Liver (tissue), 3 donors: ENCODE data around the gene XDH.

Source experiments
- FOXA1 ChIP-seq: IDR thresholded peaks from 2 replicates; pipeline ENCODE4 v1.6.1; 2016; ENCODE audit warnings: antibody characterized with exemption
- GABPA ChIP-seq, 2 donors: IDR thresholded peaks in 1 of 2; conservative IDR thresholded peaks in 1 of 2; 2 replicates each; pipeline ENCODE4 v1.6.1; 2016; ENCODE audit warnings: antibody characterized with exemption in 2 of 2, mild to moderate bottlenecking in 1 of 2, moderate library complexity in 1 of 2
- RXRA ChIP-seq, 2 donors: IDR thresholded peaks; 2 replicates each; pipeline ENCODE4 v1.6.1; 2017 to 2018; ENCODE audit warnings: antibody characterized with exemption in 2 of 2, mild to moderate bottlenecking in 1 of 2
- SP1 ChIP-seq: IDR thresholded peaks from 2 replicates; pipeline ENCODE4 v1.6.1; 2018; ENCODE audit warnings: antibody characterized with exemption, mild to moderate bottlenecking
- TAF1 ChIP-seq: conservative IDR thresholded peaks from 2 replicates; pipeline ENCODE4 v1.6.1; 2016; ENCODE audit warnings: antibody characterized with exemption, mild to moderate bottlenecking
- YY1 ChIP-seq: IDR thresholded peaks from 2 replicates; pipeline ENCODE4 v1.6.1; 2016; ENCODE audit warnings: antibody characterized with exemption, mild to moderate bottlenecking
- TF ChIP-seq, protein P1 (sequence below): fragments of 150-350 bp; IDR thresholded peaks from 2 replicates; pipeline ENCODE4 v1.5.1; 2017; ENCODE audit warnings: improper control_type of control experiment, low read depth, low read length; ENCODE audit not compliant: missing input control
- TF ChIP-seq, protein P2 (sequence below): IDR thresholded peaks from 2 replicates; pipeline ENCODE4 v1.6.1; 2016; ENCODE audit warnings: antibody characterized with exemption
- TF ChIP-seq, protein P3 (sequence below): IDR thresholded peaks from 2 replicates; pipeline ENCODE4 v1.6.1; 2016; ENCODE audit warnings: antibody characterized with exemption, mild to moderate bottlenecking
- TF ChIP-seq, protein P4 (sequence below): IDR thresholded peaks from 2 replicates; pipeline ENCODE4 v1.6.1; 2016; ENCODE audit warnings: antibody characterized with exemption
- donor health status: healthy.
- donor health status: healthy.

DNA sequence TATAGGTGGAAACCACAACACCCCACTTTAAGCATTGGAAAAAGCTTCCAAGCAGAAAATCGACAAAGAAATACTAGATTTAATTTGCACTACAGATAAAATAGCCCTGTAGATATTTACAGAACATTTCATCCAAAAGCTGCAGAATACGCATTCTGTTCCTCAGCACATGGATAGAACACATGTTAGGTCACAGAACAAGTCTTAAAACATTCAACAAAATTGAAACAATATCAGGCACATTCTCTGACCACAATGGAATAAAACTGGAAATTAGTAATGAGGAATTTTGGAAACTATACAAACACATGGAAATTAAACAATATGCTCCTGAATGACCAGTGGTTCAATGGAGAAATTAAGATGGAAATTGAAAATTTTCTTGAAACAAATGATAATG is 27.8 kb upstream of the XDH start:
- TF ChIP-seq, protein P1, sequence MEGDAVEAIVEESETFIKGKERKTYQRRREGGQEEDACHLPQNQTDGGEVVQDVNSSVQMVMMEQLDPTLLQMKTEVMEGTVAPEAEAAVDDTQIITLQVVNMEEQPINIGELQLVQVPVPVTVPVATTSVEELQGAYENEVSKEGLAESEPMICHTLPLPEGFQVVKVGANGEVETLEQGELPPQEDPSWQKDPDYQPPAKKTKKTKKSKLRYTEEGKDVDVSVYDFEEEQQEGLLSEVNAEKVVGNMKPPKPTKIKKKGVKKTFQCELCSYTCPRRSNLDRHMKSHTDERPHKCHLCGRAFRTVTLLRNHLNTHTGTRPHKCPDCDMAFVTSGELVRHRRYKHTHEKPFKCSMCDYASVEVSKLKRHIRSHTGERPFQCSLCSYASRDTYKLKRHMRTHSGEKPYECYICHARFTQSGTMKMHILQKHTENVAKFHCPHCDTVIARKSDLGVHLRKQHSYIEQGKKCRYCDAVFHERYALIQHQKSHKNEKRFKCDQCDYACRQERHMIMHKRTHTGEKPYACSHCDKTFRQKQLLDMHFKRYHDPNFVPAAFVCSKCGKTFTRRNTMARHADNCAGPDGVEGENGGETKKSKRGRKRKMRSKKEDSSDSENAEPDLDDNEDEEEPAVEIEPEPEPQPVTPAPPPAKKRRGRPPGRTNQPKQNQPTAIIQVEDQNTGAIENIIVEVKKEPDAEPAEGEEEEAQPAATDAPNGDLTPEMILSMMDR, result no peak
- TF ChIP-seq FOXA1 (no peak), RXRA (IDR thresholded peaks at IDR 0.05) (no peak), SP1 (no peak), YY1 (no peak), GABPA (IDR thresholded peaks at IDR 0.05 in 1 of 2, conservative IDR thresholded peaks at IDR 0.05 in 1 of 2) (no peak), TAF1 (no peak)
- TF ChIP-seq, protein P2, sequence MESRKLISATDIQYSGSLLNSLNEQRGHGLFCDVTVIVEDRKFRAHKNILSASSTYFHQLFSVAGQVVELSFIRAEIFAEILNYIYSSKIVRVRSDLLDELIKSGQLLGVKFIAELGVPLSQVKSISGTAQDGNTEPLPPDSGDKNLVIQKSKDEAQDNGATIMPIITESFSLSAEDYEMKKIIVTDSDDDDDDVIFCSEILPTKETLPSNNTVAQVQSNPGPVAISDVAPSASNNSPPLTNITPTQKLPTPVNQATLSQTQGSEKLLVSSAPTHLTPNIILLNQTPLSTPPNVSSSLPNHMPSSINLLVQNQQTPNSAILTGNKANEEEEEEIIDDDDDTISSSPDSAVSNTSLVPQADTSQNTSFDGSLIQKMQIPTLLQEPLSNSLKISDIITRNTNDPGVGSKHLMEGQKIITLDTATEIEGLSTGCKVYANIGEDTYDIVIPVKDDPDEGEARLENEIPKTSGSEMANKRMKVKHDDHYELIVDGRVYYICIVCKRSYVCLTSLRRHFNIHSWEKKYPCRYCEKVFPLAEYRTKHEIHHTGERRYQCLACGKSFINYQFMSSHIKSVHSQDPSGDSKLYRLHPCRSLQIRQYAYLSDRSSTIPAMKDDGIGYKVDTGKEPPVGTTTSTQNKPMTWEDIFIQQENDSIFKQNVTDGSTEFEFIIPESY, result no peak
- TF ChIP-seq, protein P3, sequence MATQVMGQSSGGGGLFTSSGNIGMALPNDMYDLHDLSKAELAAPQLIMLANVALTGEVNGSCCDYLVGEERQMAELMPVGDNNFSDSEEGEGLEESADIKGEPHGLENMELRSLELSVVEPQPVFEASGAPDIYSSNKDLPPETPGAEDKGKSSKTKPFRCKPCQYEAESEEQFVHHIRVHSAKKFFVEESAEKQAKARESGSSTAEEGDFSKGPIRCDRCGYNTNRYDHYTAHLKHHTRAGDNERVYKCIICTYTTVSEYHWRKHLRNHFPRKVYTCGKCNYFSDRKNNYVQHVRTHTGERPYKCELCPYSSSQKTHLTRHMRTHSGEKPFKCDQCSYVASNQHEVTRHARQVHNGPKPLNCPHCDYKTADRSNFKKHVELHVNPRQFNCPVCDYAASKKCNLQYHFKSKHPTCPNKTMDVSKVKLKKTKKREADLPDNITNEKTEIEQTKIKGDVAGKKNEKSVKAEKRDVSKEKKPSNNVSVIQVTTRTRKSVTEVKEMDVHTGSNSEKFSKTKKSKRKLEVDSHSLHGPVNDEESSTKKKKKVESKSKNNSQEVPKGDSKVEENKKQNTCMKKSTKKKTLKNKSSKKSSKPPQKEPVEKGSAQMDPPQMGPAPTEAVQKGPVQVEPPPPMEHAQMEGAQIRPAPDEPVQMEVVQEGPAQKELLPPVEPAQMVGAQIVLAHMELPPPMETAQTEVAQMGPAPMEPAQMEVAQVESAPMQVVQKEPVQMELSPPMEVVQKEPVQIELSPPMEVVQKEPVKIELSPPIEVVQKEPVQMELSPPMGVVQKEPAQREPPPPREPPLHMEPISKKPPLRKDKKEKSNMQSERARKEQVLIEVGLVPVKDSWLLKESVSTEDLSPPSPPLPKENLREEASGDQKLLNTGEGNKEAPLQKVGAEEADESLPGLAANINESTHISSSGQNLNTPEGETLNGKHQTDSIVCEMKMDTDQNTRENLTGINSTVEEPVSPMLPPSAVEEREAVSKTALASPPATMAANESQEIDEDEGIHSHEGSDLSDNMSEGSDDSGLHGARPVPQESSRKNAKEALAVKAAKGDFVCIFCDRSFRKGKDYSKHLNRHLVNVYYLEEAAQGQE, result no peak
- TF ChIP-seq, protein P4, sequence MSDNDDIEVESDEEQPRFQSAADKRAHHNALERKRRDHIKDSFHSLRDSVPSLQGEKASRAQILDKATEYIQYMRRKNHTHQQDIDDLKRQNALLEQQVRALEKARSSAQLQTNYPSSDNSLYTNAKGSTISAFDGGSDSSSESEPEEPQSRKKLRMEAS, result no peak
